ENCODE measurements around the gene GSG1. TPM values are rescaled to one million over a fixed set of nuclear protein-coding genes. Genes with fewer than 3 reads are reported as not detected.

Gene GSG1
- total and polyA plus RNA-seq, 2 donors (not counting 3 experiments of a cell fraction or from before 2014, with no cell fraction given) = not detected

DNA sequence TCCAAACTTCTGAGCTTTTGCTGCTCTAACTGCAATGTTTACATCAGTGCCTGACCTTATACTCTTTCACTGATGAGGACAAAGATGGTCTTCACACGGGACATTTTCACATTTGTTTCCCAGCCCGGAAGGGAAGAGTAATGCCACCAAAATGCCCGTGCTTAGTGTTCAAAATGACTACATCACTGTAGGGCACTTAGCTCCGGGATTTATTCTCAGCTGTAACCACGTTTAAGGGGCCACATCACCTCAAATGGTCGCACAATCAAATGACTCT lies 2.9 kb downstream of the GSG1 start:
- ChIA-PET POLR2A (interaction anchor here (1.0 to 2.1 kb wide), 6 partner anchors 21 to 106 kb away, joined by 3 to 15 read pairs (median 6); partner anchors contain the start of gene EMP1), CTCF (interaction anchor here (0.7 to 6.0 kb wide), 12 partner anchors 15 to 184 kb away, joined by 3 to 89 read pairs (median 6); partner anchors contain the start of gene EMP1)
- Histone ChIP-seq H3K4me1 (ENCODE audit: control insufficient read depth, extremely low read depth, insufficient read depth, low read length) (peaks cover 46% of the 10 kb centered on the region), H3K9me1 (replicated peaks; ENCODE audit: control insufficient read depth, extremely low read depth, insufficient read depth, low read length) (no peaks in the 10 kb centered on the region), H3K36me3 (ENCODE audit: control insufficient read depth in 2 of 2, extremely low read depth in 1 of 2, insufficient read depth in 2 of 2, low read length in 2 of 2) (no peaks in the 10 kb centered on the region), H3K27ac (ENCODE audit: insufficient read depth, low read depth, low read length) (peak overlapping the region; percentile 99), H3K79me2 (ENCODE audit: control insufficient read depth, insufficient read depth, low read length) (no peaks in the 10 kb centered on the region), H3K27me3 (ENCODE audit: control insufficient read depth in 2 of 2, insufficient read depth in 2 of 2, low read length in 2 of 2) (no peaks in the 10 kb centered on the region), H2AFZ (ENCODE audit: low read depth, low read length) (no peak overlapping the region), H3K4me3 (replicated peaks in 1 of 3; ENCODE audit: insufficient read depth in 1 of 3, low read depth in 1 of 3, low read length in 3 of 3) (peak overlapping the region in 2 of 3 experiments; percentile 12 to 36), H4K20me1 (replicated peaks; ENCODE audit: control insufficient read depth, extremely low read depth, insufficient read depth, low read length) (no peaks in the 10 kb centered on the region), H3K9me3 (replicated peaks; ENCODE audit: control insufficient read depth, insufficient read depth, low read length) (no peaks in the 10 kb centered on the region), H3K4me2 (ENCODE audit: insufficient read depth, low read length) (peak overlapping the region; percentile 59), H3K9ac (replicated peaks; ENCODE audit: extremely low read depth, insufficient read depth, low read length) (peak overlapping the region; percentile 96)
- TF ChIP-seq POLR2A (IDR thresholded peaks at IDR 0.05; ENCODE audit: low read depth, low read length) (peak; percentile 27), GATA2 (IDR thresholded peaks at IDR 0.05; ENCODE audit: insufficient read depth, insufficient read length, low read depth, low read length) (no peak)
- dilution Hi-C loops (cut with MboI; ENCODE audit: extremely low pct_ligation_motif_present, low sequenced_read_pairs) = no loop called here
- intact Hi-C loops (cut with micrococcal nuclease) = no loop called here
- TSS peak; percentile 78 for BruUV-seq (replicated peaks)
- DNase-seq (ENCODE audit: low read depth, low spot score) = no peak
- no peak for FAIRE-seq

DNA sequence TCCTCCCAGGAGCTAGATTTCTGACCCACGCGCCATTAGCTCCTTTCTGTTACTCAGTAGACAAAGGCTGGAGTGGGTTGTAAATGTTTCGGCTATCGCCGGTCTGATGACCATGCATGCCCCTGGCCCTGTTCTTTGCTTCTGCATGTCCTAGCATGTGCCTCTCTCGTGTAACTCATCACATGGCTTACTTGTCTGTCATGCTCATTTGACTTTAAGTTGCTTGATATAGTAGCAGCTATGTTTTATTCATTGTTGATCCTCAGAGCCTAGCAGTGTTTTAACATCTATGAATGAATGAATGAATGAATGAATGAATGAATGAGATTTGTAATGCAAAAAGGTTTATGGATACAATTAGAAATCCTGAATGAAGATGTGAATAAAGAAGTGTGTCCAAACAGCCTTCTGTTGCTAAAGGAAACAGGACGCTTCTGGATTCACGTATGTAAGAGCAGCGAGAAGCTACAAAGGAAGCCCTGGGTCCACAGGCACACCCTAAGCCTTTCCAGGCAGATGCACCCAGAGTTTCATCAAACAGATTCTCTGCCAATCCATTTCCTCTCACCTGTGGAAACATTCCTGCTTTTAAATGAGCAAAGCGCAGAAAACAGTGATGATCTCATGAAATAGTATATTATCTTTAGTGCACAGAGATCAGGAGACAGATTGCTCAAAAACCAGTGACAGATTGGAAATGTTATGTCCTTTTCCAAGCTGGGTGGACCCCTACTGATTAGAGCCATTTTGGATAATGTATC lies 3.4 kb downstream of the GSG1 start:
- FAIRE-seq (no peak), DNase-seq (ENCODE audit: low read depth, low spot score) (peak; percentile 30)
- dilution Hi-C loops (cut with MboI; ENCODE audit: extremely low pct_ligation_motif_present, low sequenced_read_pairs) = no loop called here
- BruUV-seq (replicated peaks) = no TSS peak
- Histone ChIP-seq H3K79me2 (ENCODE audit: control insufficient read depth, insufficient read depth, low read length) (no peaks in the 10 kb centered on the region), H3K27ac (ENCODE audit: insufficient read depth, low read depth, low read length) (peak overlapping the region; percentile 99), H3K9me1 (replicated peaks; ENCODE audit: control insufficient read depth, extremely low read depth, insufficient read depth, low read length) (no peaks in the 10 kb centered on the region), H3K4me1 (ENCODE audit: control insufficient read depth, extremely low read depth, insufficient read depth, low read length) (peaks cover 46% of the 10 kb centered on the region), H4K20me1 (replicated peaks; ENCODE audit: control insufficient read depth, extremely low read depth, insufficient read depth, low read length) (no peaks in the 10 kb centered on the region), H3K27me3 (ENCODE audit: control insufficient read depth in 2 of 2, insufficient read depth in 2 of 2, low read length in 2 of 2) (no peaks in the 10 kb centered on the region), H2AFZ (ENCODE audit: low read depth, low read length) (no peak overlapping the region), H3K4me3 (replicated peaks in 1 of 3; ENCODE audit: insufficient read depth in 1 of 3, low read depth in 1 of 3, low read length in 3 of 3) (peak overlapping the region in 1 of 3 experiments; percentile 12), H3K36me3 (ENCODE audit: control insufficient read depth in 2 of 2, extremely low read depth in 1 of 2, insufficient read depth in 2 of 2, low read length in 2 of 2) (no peaks in the 10 kb centered on the region), H3K4me2 (ENCODE audit: insufficient read depth, low read length) (peak overlapping the region; percentile 59), H3K9ac (replicated peaks; ENCODE audit: extremely low read depth, insufficient read depth, low read length) (peak overlapping the region; percentile 96), H3K9me3 (replicated peaks; ENCODE audit: control insufficient read depth, insufficient read depth, low read length) (no peaks in the 10 kb centered on the region)
- intact Hi-C loops (cut with micrococcal nuclease) = loop anchor here (2.0 to 5.0 kb wide), 5 partner anchors 55 to 378 kb away; partner anchors contain the start of gene FAM234B
- ChIA-PET CTCF (interaction anchor here (0.7 to 6.0 kb wide), 14 partner anchors 15 to 184 kb away, joined by 3 to 89 read pairs (median 6); partner anchors contain the start of gene EMP1), POLR2A (interaction anchor here (1.0 to 2.1 kb wide), 7 partner anchors 21 to 106 kb away, joined by 3 to 15 read pairs (median 6); partner anchors contain the start of gene EMP1)
- TF ChIP-seq GATA2 (IDR thresholded peaks at IDR 0.05; ENCODE audit: insufficient read depth, insufficient read length, low read depth, low read length) (no peak), POLR2A (IDR thresholded peaks at IDR 0.05; ENCODE audit: low read depth, low read length) (peak; percentile 25)

Measured in endothelial cell of umbilical vein (primary cell).